Nephron progenitor cell (in vitro differentiated cells): ENCODE data around the gene TIGD4.

Source experiments
- DNase-seq: peaks from one replicate; pipeline ENCODE4 v3.0.0; 2021
- H3K27ac Mint-ChIP-seq: 2 replicates; pipeline ENCODE4 v1.8.0; 2021; ENCODE audit warnings: mild to moderate bottlenecking, moderate library complexity, mixed read lengths
- H3K27me3 Mint-ChIP-seq: 2 replicates; pipeline ENCODE4 v1.8.0; 2021; ENCODE audit warnings: mild to moderate bottlenecking, low read depth, mixed read lengths; ENCODE audit not compliant: poor library complexity
- H3K36me3 Mint-ChIP-seq: 2 replicates; pipeline ENCODE4 v1.8.0; 2021; ENCODE audit warnings: low read depth, mixed read lengths
- H3K4me1 Mint-ChIP-seq: 2 replicates; pipeline ENCODE4 v1.8.0; 2021; ENCODE audit warnings: mixed read lengths
- H3K4me3 Mint-ChIP-seq: 2 replicates; pipeline ENCODE4 v1.8.0; 2021; ENCODE audit warnings: mild to moderate bottlenecking, moderate library complexity, mixed read lengths
- H3K9me3 Mint-ChIP-seq: 2 replicates; pipeline ENCODE4 v1.8.0; 2021; ENCODE audit warnings: mild to moderate bottlenecking, moderate library complexity, mixed read lengths
- TF ChIP-seq, protein P1 (sequence below): fragments of 200-600 bp; sonication (generic); IDR thresholded peaks from 2 replicates; pipeline ENCODE4 v1.5.0; 2021; ENCODE audit warnings: antibody characterized with exemption

The TIGD4 gene

DNA sequence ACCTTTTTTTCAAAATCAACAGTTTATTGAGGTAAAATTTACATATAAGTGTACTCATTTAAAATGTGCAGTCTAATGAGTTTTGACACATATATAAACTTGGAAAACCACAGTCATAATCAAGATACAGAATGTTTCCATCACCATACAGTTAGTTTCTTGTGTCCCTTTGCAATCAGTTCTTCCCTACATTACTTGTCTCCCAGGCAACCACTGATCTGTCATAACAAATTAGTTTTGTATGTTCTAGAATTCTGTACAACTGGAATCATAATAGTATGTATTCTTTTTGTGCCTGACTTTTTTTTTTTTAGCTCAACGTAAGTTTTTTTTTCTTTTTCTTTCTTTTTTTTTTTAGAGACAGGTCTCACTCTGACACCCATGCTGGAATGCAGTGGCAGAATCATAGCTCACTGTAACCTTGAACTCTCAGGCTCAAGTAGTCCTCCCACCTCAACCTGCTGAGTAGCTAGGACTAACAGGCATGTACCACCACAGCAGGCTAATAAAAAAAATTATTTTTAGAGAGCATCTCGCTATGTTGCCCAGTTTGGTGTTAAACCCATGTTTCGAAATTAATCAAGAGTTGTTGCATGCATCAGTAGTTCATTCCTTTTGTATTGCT is 27.1 kb upstream of the TIGD4 start:
- H3K27me3 Mint-ChIP-seq, result no peaks in the 10 kb centered on the region
- no peak overlapping the region for H3K4me3 Mint-ChIP-seq
- H3K4me1 Mint-ChIP-seq, result no peaks in the 10 kb centered on the region
- peaks cover 56% of the 10 kb centered on the region for H3K36me3 Mint-ChIP-seq
- TF ChIP-seq, protein P1, sequence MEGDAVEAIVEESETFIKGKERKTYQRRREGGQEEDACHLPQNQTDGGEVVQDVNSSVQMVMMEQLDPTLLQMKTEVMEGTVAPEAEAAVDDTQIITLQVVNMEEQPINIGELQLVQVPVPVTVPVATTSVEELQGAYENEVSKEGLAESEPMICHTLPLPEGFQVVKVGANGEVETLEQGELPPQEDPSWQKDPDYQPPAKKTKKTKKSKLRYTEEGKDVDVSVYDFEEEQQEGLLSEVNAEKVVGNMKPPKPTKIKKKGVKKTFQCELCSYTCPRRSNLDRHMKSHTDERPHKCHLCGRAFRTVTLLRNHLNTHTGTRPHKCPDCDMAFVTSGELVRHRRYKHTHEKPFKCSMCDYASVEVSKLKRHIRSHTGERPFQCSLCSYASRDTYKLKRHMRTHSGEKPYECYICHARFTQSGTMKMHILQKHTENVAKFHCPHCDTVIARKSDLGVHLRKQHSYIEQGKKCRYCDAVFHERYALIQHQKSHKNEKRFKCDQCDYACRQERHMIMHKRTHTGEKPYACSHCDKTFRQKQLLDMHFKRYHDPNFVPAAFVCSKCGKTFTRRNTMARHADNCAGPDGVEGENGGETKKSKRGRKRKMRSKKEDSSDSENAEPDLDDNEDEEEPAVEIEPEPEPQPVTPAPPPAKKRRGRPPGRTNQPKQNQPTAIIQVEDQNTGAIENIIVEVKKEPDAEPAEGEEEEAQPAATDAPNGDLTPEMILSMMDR, result no peak
- no peak overlapping the region for H3K27ac Mint-ChIP-seq
- H3K9me3 Mint-ChIP-seq, result peaks cover 41% of the 10 kb centered on the region
- no peak for DNase-seq

DNA sequence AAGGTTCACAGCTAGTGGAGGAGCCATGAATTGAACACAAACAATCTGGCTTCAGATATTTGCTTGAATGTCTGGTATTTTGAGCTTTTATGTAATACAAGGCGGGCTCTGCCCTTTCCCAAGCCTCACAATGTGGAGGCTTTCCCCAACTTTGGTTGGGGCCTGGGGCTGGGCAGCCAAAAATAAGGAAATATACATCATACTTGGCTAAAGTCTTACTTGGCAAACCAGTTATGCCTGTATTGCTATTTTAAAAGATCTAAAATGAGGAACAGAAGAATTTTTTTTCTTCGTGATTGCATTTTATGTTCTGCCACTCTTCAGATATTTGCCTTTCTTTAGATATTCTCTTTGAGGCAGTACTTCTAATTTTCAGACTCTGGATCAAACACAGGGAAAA is 26.3 kb upstream of the TIGD4 start:
- Mint-ChIP-seq H3K4me1 (no peaks in the 10 kb centered on the region), H3K27ac (no peak overlapping the region), H3K36me3 (peaks cover 49% of the 10 kb centered on the region), H3K9me3 (peaks cover 33% of the 10 kb centered on the region), H3K4me3 (no peak overlapping the region), H3K27me3 (no peaks in the 10 kb centered on the region)
- DNase-seq, result no peak
- TF ChIP-seq, protein P1, result no peak

DNA sequence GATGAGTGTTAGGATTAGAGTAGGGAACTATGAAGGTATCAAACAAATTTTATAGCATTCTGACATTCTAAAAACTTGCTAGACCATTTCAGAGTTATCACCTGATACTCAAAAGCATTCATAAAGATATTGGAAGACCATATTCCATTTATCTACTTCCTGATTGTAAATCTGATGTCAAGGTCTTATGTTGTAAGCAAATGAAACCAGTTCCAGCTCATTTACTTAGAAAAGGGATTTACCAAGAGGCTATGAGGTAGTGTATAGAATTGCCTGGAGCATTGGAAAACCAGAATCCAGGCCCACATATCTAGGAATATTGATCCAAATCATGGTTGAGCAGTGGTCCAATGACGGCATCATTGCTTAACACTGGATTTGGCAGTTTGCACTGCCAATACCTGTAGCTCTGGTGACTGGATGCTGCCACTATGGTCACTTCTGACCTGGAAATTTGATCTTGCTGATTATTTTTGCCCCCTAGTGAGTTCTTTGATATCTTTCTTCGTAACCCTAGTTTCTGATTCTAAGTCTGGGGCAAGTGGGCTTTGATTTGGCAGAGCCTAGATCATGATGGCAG is 25.6 kb upstream of the TIGD4 start:
- TF ChIP-seq, protein P1, result no peak
- Mint-ChIP-seq H3K36me3 (peaks cover 42% of the 10 kb centered on the region), H3K27me3 (no peaks in the 10 kb centered on the region), H3K27ac (peak overlapping the region; percentile 7), H3K4me3 (no peak overlapping the region), H3K9me3 (peaks cover 28% of the 10 kb centered on the region), H3K4me1 (no peaks in the 10 kb centered on the region)
- DNase-seq, result no peak

DNA sequence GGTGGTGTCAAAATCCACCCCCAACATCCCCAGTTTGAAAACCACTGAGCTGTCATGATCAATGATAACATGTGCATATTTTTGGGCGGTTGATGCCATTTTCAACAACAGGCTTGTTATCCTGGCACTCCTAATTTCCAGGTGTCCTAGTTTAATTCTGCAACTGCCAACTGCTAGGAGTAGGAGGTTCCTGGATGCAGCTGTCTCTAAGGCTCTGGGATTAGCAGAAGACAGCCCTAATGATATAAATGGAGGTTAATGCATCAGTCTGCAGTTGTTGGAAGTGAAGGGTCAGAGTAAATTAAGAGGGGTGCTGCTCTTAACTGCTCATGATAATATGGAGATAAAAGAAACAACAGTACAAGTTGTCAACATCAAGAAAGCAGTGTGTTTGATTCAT is 24.0 kb upstream of the TIGD4 start:
- Mint-ChIP-seq H3K9me3 (peaks cover 15% of the 10 kb centered on the region), H3K4me3 (no peak overlapping the region), H3K4me1 (no peaks in the 10 kb centered on the region), H3K27me3 (no peaks in the 10 kb centered on the region), H3K27ac (no peak overlapping the region), H3K36me3 (peaks cover 26% of the 10 kb centered on the region)
- TF ChIP-seq, protein P1, result no peak
- no peak for DNase-seq

DNA sequence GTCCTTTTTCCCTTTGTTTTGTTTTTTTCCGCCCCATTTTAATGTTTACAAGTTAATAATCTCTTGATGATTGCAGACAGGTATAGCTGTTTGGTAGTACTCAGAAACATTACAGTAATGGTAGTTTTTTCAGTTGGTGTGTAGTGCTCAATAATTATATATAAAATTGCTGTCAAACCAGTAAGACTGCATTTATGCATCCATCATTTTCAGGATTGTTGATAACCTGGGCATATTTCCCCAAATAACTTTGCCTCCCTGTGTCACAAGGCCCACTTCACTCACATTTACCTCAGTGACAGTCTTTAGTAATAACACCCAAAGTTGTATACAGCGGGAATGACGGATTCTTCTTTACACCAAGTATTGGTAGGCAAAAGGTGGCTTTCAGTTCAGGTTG is 16.4 kb upstream of the TIGD4 start:
- Mint-ChIP-seq H3K9me3 (no peaks in the 10 kb centered on the region), H3K27ac (no peak overlapping the region), H3K4me1 (peaks cover 6% of the 10 kb centered on the region), H3K36me3 (peaks cover 12% of the 10 kb centered on the region), H3K27me3 (no peaks in the 10 kb centered on the region), H3K4me3 (no peak overlapping the region)
- no peak for DNase-seq
- TF ChIP-seq, protein P1, result no peak

DNA sequence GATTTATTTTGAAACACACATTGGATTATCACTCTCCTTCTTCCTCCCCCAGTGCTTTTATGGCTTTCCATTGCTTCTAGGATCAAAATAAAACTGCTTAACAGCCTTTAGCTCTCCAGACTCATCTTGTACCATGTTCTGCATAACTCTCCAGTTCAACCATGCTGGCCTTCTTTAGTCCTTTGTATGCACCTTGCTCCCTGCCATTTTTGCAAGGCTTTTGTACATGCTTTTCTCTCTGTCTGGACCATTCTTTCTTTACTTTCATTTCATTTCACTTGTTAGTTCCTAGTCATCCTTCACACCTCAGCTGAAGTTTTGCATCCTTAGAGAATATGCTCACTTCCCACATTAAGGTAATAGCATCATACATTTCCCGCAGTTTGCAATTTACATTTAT is 7.1 kb upstream of the TIGD4 start:
- H3K4me1 Mint-ChIP-seq, result peaks cover 67% of the 10 kb centered on the region
- peak overlapping the region; percentile 28 for H3K4me3 Mint-ChIP-seq
- no peak for DNase-seq
- no peaks in the 10 kb centered on the region for H3K9me3 Mint-ChIP-seq
- TF ChIP-seq, protein P1, result no peak
- peaks cover 4% of the 10 kb centered on the region for H3K36me3 Mint-ChIP-seq
- peaks cover 3% of the 10 kb centered on the region for H3K27me3 Mint-ChIP-seq
- H3K27ac Mint-ChIP-seq, result peak overlapping the region; percentile 53
